ENCODE results near the gene RAF1. TPM values are rescaled to one million over a fixed set of nuclear protein-coding genes. Genes with fewer than 3 reads are reported as not detected.

The RAF1 gene
- total and polyA plus RNA-seq, 2 of the 8 experiments (the other 6 are each of a cell fraction or from before 2014, with no cell fraction given): 103 to 118 TPM

DNA sequence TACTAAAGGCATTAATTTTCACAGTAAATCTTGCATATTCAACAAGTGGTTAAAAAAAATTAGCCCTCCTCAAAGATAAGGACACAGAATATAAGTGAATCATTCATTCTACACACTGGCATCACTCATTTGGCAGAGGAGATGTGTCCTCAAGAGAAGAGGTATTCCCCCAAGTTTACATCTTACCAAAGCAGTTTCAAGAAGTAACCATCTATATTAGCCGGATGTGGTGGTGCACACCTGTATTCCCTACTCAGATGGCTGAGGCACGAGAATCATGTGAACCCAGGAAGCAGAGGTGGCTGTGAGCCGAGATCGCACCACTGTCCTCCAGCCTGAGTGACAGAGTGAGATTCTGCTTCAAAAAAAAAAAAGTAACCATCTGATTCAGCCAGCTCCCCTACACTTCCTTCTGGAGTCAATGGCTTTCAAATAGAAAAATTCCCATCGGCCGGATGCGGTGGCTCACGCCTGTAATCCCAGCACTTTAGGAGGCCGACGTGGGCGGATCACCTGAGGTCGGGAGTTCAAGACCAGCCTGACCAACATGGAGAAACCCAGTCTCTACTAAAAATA, 15.4 kb downstream of the RAF1 start (continued):
- TF ChIP-seq, protein P1, sequence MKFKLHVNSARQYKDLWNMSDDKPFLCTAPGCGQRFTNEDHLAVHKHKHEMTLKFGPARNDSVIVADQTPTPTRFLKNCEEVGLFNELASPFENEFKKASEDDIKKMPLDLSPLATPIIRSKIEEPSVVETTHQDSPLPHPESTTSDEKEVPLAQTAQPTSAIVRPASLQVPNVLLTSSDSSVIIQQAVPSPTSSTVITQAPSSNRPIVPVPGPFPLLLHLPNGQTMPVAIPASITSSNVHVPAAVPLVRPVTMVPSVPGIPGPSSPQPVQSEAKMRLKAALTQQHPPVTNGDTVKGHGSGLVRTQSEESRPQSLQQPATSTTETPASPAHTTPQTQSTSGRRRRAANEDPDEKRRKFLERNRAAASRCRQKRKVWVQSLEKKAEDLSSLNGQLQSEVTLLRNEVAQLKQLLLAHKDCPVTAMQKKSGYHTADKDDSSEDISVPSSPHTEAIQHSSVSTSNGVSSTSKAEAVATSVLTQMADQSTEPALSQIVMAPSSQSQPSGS (IDR thresholded peaks at IDR 0.05; ENCODE audit: low read length): no peak
- no peak for TF ChIP-seq POLR2AphosphoS5 (IDR thresholded peaks at IDR 0.05; ENCODE audit: low read depth, low read length)
